Psoas muscle (tissue), 8 donors: ENCODE data around the gene SIL1. TPM values are rescaled to one million over a fixed set of nuclear protein-coding genes. Genes with fewer than 3 reads are reported as not detected.

Experiments used
- ATAC-seq, 4 donors: fragments of 200-7000 bp; cut with Tn5 transposase; one replicate each; pipeline ENCODE4 v1.9.1; 2020; ENCODE audit warnings: moderate library complexity in 3 of 4, mild to moderate bottlenecking in 2 of 4
- DNase-seq, 2 donors: peaks; one replicate each; pipeline ENCODE4 v3.0.0-alpha.2; 2020
- H3K27ac ChIP-seq: fragments of 200-600 bp; one replicate; pipeline ENCODE4 v1.8.0; 2022
- H3K27me3 ChIP-seq, 3 donors: fragments of 200-600 bp in 1 of 3; one replicate each; pipeline versions ENCODE4 v1.6.1 to v1.8.0; 2013 to 2022; ENCODE audit warnings: low read length in 2 of 3, mild to moderate bottlenecking in 2 of 3, moderate library complexity in 1 of 3; ENCODE audit not compliant: insufficient read depth in 3 of 3
- H3K36me3 ChIP-seq, 2 donors: fragments of 200-600 bp in 1 of 2; one replicate each; pipeline versions ENCODE4 v1.6.1 to v1.8.0; 2013 to 2022; ENCODE audit warnings: low read depth in 1 of 2, mild to moderate bottlenecking in 1 of 2, moderate library complexity in 1 of 2; ENCODE audit not compliant: insufficient read depth in 1 of 2
- H3K4me1 ChIP-seq: fragments of 200-600 bp; one replicate; pipeline ENCODE4 v1.8.0; 2022
- H3K4me3 ChIP-seq: fragments of 200-600 bp; one replicate; pipeline ENCODE4 v1.8.0; 2022; ENCODE audit warnings: mild to moderate bottlenecking
- H3K9me3 ChIP-seq: fragments of 200-600 bp; one replicate; pipeline ENCODE4 v1.8.0; 2022
- CTCF ChIP-seq: fragments of 200-600 bp; IDR thresholded peaks from one replicate; pipeline ENCODE4 v1.8.0; 2022; ENCODE audit warnings: antibody characterized with exemption
- WGBS, 3 donors: extraction: QIAGEN DNeasy Blood & Tissue Kit; methylation state at CpG; one replicate each; pipeline versions ENCODE4 v1.1.6 to v1.1.7; 2013; 5-methylcytosine and 5-hydroxymethylcytosine counted together
- intact Hi-C, 2 donors: fragments of 100-400 bp; cut with DNase I; formaldehyde crosslinking; loops; one replicate each; pipeline versions ENCODE4 v1.11.0 to v1.14.2; 2022
- polyA plus RNA-seq, 3 donors: library from polyadenylated mRNA; stranded (reverse); fragments of 200-250 nt; gene quantifications; one replicate each; pipeline ENCODE4 v1.2.3, GENCODE V29; 2013
- total RNA-seq, 4 donors: library from RNA; stranded (reverse); fragmentation: NEBNext Ultra II Directional in 2 of 4; extraction: Animal tissue kit (Norgen Biotek cat#: 25700) in 2 of 4; gene quantifications; one replicate each; pipeline versions ENCODE4 v1.2.1 to v1.2.4, GENCODE V29; 2021 to 2023
- donor health status: healthy with polysubstance abuse.
- donor health status: DM: no; HTN: no; CAD: no; lungs with moderate emphysema.
- donor health status: Bipolar disorder and iron deficiency.
- donor health status: healthy.
- donor health status: DM: yes; HTN: yes; CAD: no.
- donor health status: DM: no; HTN: no; CAD: no.
- donor health status: DM: no; HTN: no; CAD: no.
- donor health status: DM: yes; HTN: yes; CAD: no.

The SIL1 gene
- total and polyA plus RNA-seq, 7 donors = 27.1 to 52.9 (median 41.0) TPM

- Histone ChIP-seq H3K27me3 (no peaks in the 10 kb centered on the region), H3K4me1 (no peaks in the 10 kb centered on the region), H3K4me3 (no peak overlapping the region), H3K27ac (no peak overlapping the region), H3K36me3 (no peaks in the 10 kb centered on the region), H3K9me3 (no peaks in the 10 kb centered on the region)
- TF ChIP-seq CTCF = no peak
- ATAC-seq (no peak), DNase-seq (no peak)
- WGBS, 3 donors = 77 to 85% (median 80%) methylated on average over 4 of the region's 4 CpGs
- intact Hi-C loops = no loop called here
Observed at GRCh38 chr5:138985256-138985655, 212.9 kb downstream of the SIL1 start.

- 88 to 98% (median 90%) methylated on average over 2 of the region's 2 CpGs for WGBS, 3 donors
- no peak for TF ChIP-seq CTCF
- ATAC-seq = no peak
- Histone ChIP-seq H3K27ac (no peak overlapping the region), H3K4me1 (no peaks in the 10 kb centered on the region), H3K36me3 (no peaks in the 10 kb centered on the region), H3K27me3 (no peaks in the 10 kb centered on the region), H3K9me3 (no peaks in the 10 kb centered on the region), H3K4me3 (no peak overlapping the region)
- DNase-seq = no peak
- intact Hi-C loops = no loop called here
Observed at GRCh38 chr5:138983984-138984383, 214.2 kb downstream of the SIL1 start.

- H3K27ac ChIP-seq = no peak overlapping the region
- WGBS, 3 donors = 77 to 82% (median 81%) methylated on average over 7 of the region's 7 CpGs
- no peak overlapping the region for H3K4me3 ChIP-seq
Observed at GRCh38 chr5:138981586-138981985, 216.6 kb downstream of the SIL1 start.

GRCh38 chr5:138981131-138981530 lies 217.0 kb downstream of the SIL1 start:
- intact Hi-C loops = no loop called here
- no peak for ATAC-seq

More at GRCh38 chr5:138981586-138981985, 216.6 kb downstream of the SIL1 start:
- Histone ChIP-seq H3K27me3 (no peaks in the 10 kb centered on the region), H3K4me1 (no peaks in the 10 kb centered on the region), H3K9me3 (no peaks in the 10 kb centered on the region), H3K36me3 (no peaks in the 10 kb centered on the region)
- no peak for TF ChIP-seq CTCF
- ATAC-seq = no peak
- no peak for DNase-seq
- intact Hi-C loops = no loop called here

More at GRCh38 chr5:138981131-138981530, 217.0 kb downstream of the SIL1 start:
- Histone ChIP-seq H3K4me3 (no peak overlapping the region), H3K4me1 (no peaks in the 10 kb centered on the region), H3K27ac (no peak overlapping the region), H3K36me3 (no peaks in the 10 kb centered on the region), H3K27me3 (no peaks in the 10 kb centered on the region), H3K9me3 (no peaks in the 10 kb centered on the region)
- 93 to 98% (median 96%) methylated on average over 3 of the region's 3 CpGs for WGBS, 3 donors
- DNase-seq = no peak
- TF ChIP-seq CTCF = no peak
